NCI-H82 treated with DMSO at 0.1 percent for 48 hours (cell line): Measurements from ENCODE around the gene LY6G5C.

Experiments used
- DNase-seq: peaks from one replicate; lab custom pipeline; 2025; ENCODE audit not compliant: unreplicated experiment; lab: John Stamatoyannopoulos, UW

Gene LY6G5C

GRCh38 chr6:31691564-31692108 lies 10.8 kb upstream of the LY6G5C start:
- DNase-seq, result no peak

GRCh38 chr6:31691078-31691463 lies 10.2 kb upstream of the LY6G5C start:
- no peak for DNase-seq

- no peak for DNase-seq
These were observed 9.6 kb upstream of the LY6G5C start for GRCh38 chr6:31690231-31691077.

GRCh38 chr6:31689249-31690110 lies 8.6 kb upstream of the LY6G5C start:
- DNase-seq, result no peak

- no peak for DNase-seq
These were observed 7.2 kb upstream of the LY6G5C start for GRCh38 chr6:31687860-31688693.

GRCh38 chr6:31687321-31687720 lies 6.5 kb upstream of the LY6G5C start:
- no peak for DNase-seq

- no peak for DNase-seq
These were observed 5.6 kb upstream of the LY6G5C start for GRCh38 chr6:31686483-31686882.

GRCh38 chr6:31683591-31683990 lies 2.7 kb upstream of the LY6G5C start:
- DNase-seq, result no peak

- no peak for DNase-seq
These were observed 336 bp upstream of the LY6G5C start for GRCh38 chr6:31681135-31681671.

GRCh38 chr6:31677955-31678354 lies 2.9 kb downstream of the LY6G5C start:
- DNase-seq, result no peak

- no peak for DNase-seq
These were observed 4.0 kb downstream of the LY6G5C start for GRCh38 chr6:31676904-31677303.

- DNase-seq, result no peak
These were observed 4.5 kb downstream of the LY6G5C start for GRCh38 chr6:31676322-31676903.

- no peak for DNase-seq
These were observed 11.2 kb downstream of the LY6G5C start, which contains the start of gene LY6G5B for GRCh38 chr6:31669676-31670075. TSS of gene LY6G5B (plus strand) at chr6:31669976. CDS start at chr6:31670951, 975 bp downstream.

- no peak for DNase-seq
These were observed 14.4 kb downstream of the LY6G5C start for GRCh38 chr6:31666337-31666965.

GRCh38 chr6:31665501-31666336 lies 15.1 kb downstream of the LY6G5C start, which contains the start of gene CSNK2B:
TSS of gene CSNK2B (plus strand) at chr6:31666080. CDS start at chr6:31666832, 752 bp downstream.
- peak; percentile 99 for DNase-seq

GRCh38 chr6:31664790-31665500 lies 15.9 kb downstream of the LY6G5C start, which contains the start of gene GPANK1:
TSS of gene GPANK1 (minus strand) at chr6:31664997. CDS start at chr6:31664478, 519 bp downstream.
- peak; percentile 79 for DNase-seq

GRCh38 chr6:31663961-31664789 lies 16.7 kb downstream of the LY6G5C start:
- peak; percentile 5 for DNase-seq
